Measurements from ENCODE around the gene SLCO2A1.

The SLCO2A1 gene

GRCh38 chr3:134060561-134061385 lies 31.0 kb upstream of the SLCO2A1 start:
- Histone ChIP-seq H3K4me1 (ENCODE audit: insufficient read depth, insufficient read length) (peaks cover 21% of the 10 kb centered on the region), H3K4me3 (ENCODE audit: insufficient read length, low read depth) (no peak overlapping the region), H3K9ac (ENCODE audit: insufficient read length, low read depth) (no peak overlapping the region), H3K9me3 (ENCODE audit: insufficient read depth, low read length) (no peaks in the 10 kb centered on the region), H3K27me3 (ENCODE audit: insufficient read depth, insufficient read length) (peaks cover 5% of the 10 kb centered on the region), H3K36me3 (ENCODE audit: insufficient read depth, insufficient read length, low read length) (no peaks in the 10 kb centered on the region)
- DNase-seq (ENCODE audit: low read depth, low spot score): no peak
- TF ChIP-seq YY1 (IDR thresholded peaks at IDR 0.05; ENCODE audit: insufficient read depth, insufficient read length) (no peak), ZNF274 (IDR thresholded peaks at IDR 0.05; ENCODE audit: low read depth, low read length) (no peak), SUZ12 (IDR thresholded peaks at IDR 0.05; ENCODE audit: extremely low read depth, insufficient read depth, insufficient read length) (no peak)

GRCh38 chr3:134059671-134060560 lies 30.2 kb upstream of the SLCO2A1 start:
- Histone ChIP-seq H3K27me3 (ENCODE audit: insufficient read depth, insufficient read length) (peaks cover 5% of the 10 kb centered on the region), H3K4me1 (ENCODE audit: insufficient read depth, insufficient read length) (peaks cover 21% of the 10 kb centered on the region), H3K9me3 (ENCODE audit: insufficient read depth, low read length) (no peaks in the 10 kb centered on the region), H3K36me3 (ENCODE audit: insufficient read depth, insufficient read length, low read length) (no peaks in the 10 kb centered on the region), H3K4me3 (ENCODE audit: insufficient read length, low read depth) (no peak overlapping the region), H3K9ac (ENCODE audit: insufficient read length, low read depth) (no peak overlapping the region)
- TF ChIP-seq YY1 (IDR thresholded peaks at IDR 0.05; ENCODE audit: insufficient read depth, insufficient read length) (no peak), SUZ12 (IDR thresholded peaks at IDR 0.05; ENCODE audit: extremely low read depth, insufficient read depth, insufficient read length) (no peak), ZNF274 (IDR thresholded peaks at IDR 0.05; ENCODE audit: low read depth, low read length) (no peak)
- DNase-seq (ENCODE audit: low read depth, low spot score): no peak

- no peak for DNase-seq (ENCODE audit: low read depth, low spot score)
- H3K4me1 ChIP-seq (ENCODE audit: insufficient read depth, insufficient read length): peaks cover 21% of the 10 kb centered on the region
These were observed 29.4 kb upstream of the SLCO2A1 start for GRCh38 chr3:134059035-134059601.

GRCh38 chr3:134057654-134058110 lies 28.0 kb upstream of the SLCO2A1 start:
- Histone ChIP-seq H3K36me3 (ENCODE audit: insufficient read depth, insufficient read length, low read length) (no peaks in the 10 kb centered on the region), H3K27me3 (ENCODE audit: insufficient read depth, insufficient read length) (peaks cover 5% of the 10 kb centered on the region), H3K9ac (ENCODE audit: insufficient read length, low read depth) (no peak overlapping the region), H3K4me1 (ENCODE audit: insufficient read depth, insufficient read length) (peaks cover 21% of the 10 kb centered on the region), H3K9me3 (ENCODE audit: insufficient read depth, low read length) (0 out of 2 replicates have a peak, but pooled peaks cover 12% of the 10 kb centered on the region), H3K4me3 (ENCODE audit: insufficient read length, low read depth) (no peak overlapping the region)
- no peak for TF ChIP-seq SUZ12 (IDR thresholded peaks at IDR 0.05; ENCODE audit: extremely low read depth, insufficient read depth, insufficient read length)
- no peak for TF ChIP-seq YY1 (IDR thresholded peaks at IDR 0.05; ENCODE audit: insufficient read depth, insufficient read length)
- TF ChIP-seq ZNF274 (IDR thresholded peaks at IDR 0.05; ENCODE audit: low read depth, low read length): no peak
- no peak for DNase-seq (ENCODE audit: low read depth, low spot score)

More at GRCh38 chr3:134059035-134059601, 29.4 kb upstream of the SLCO2A1 start:
- Histone ChIP-seq H3K27me3 (ENCODE audit: insufficient read depth, insufficient read length) (peaks cover 5% of the 10 kb centered on the region), H3K9ac (ENCODE audit: insufficient read length, low read depth) (no peak overlapping the region), H3K4me3 (ENCODE audit: insufficient read length, low read depth) (no peak overlapping the region), H3K9me3 (ENCODE audit: insufficient read depth, low read length) (0 out of 2 replicates have a peak, but pooled peaks cover 1% of the 10 kb centered on the region), H3K36me3 (ENCODE audit: insufficient read depth, insufficient read length, low read length) (no peaks in the 10 kb centered on the region)
- TF ChIP-seq SUZ12 (IDR thresholded peaks at IDR 0.05; ENCODE audit: extremely low read depth, insufficient read depth, insufficient read length): no peak
- TF ChIP-seq ZNF274 (IDR thresholded peaks at IDR 0.05; ENCODE audit: low read depth, low read length): no peak
- TF ChIP-seq YY1 (IDR thresholded peaks at IDR 0.05; ENCODE audit: insufficient read depth, insufficient read length): no peak

GRCh38 chr3:134057006-134057653 lies 27.4 kb upstream of the SLCO2A1 start:
- Histone ChIP-seq H3K36me3 (ENCODE audit: insufficient read depth, insufficient read length, low read length) (no peaks in the 10 kb centered on the region), H3K9ac (ENCODE audit: insufficient read length, low read depth) (no peak overlapping the region), H3K4me1 (ENCODE audit: insufficient read depth, insufficient read length) (peaks cover 21% of the 10 kb centered on the region), H3K27me3 (ENCODE audit: insufficient read depth, insufficient read length) (peaks cover 5% of the 10 kb centered on the region), H3K4me3 (ENCODE audit: insufficient read length, low read depth) (no peak overlapping the region), H3K9me3 (ENCODE audit: insufficient read depth, low read length) (0 out of 2 replicates have a peak, but pooled peaks cover 12% of the 10 kb centered on the region)
- TF ChIP-seq YY1 (IDR thresholded peaks at IDR 0.05; ENCODE audit: insufficient read depth, insufficient read length): no peak
- no peak for DNase-seq (ENCODE audit: low read depth, low spot score)

- no peaks in the 10 kb centered on the region for H3K36me3 ChIP-seq (ENCODE audit: insufficient read depth, insufficient read length, low read length)
- no peak for DNase-seq (ENCODE audit: low read depth, low spot score)
- no peak for TF ChIP-seq ZNF274 (IDR thresholded peaks at IDR 0.05; ENCODE audit: low read depth, low read length)
- TF ChIP-seq SUZ12 (IDR thresholded peaks at IDR 0.05; ENCODE audit: extremely low read depth, insufficient read depth, insufficient read length): no peak
- TF ChIP-seq YY1 (IDR thresholded peaks at IDR 0.05; ENCODE audit: insufficient read depth, insufficient read length): no peak
These were observed 26.8 kb upstream of the SLCO2A1 start for GRCh38 chr3:134056464-134056891.

More at GRCh38 chr3:134056464-134056891, 26.8 kb upstream of the SLCO2A1 start:
- no peak overlapping the region for H3K4me3 ChIP-seq (ENCODE audit: insufficient read length, low read depth)
- peaks cover 5% of the 10 kb centered on the region for H3K27me3 ChIP-seq (ENCODE audit: insufficient read depth, insufficient read length)
- peak overlapping the region; percentile 2 for H3K9ac ChIP-seq (ENCODE audit: insufficient read length, low read depth)
- H3K4me1 ChIP-seq (ENCODE audit: insufficient read depth, insufficient read length): peaks cover 21% of the 10 kb centered on the region
- H3K9me3 ChIP-seq (ENCODE audit: insufficient read depth, low read length): 0 out of 2 replicates have a peak, but pooled peaks cover 12% of the 10 kb centered on the region

Data from NT2/D1 (cell line).